H9 (cell line): ENCODE data around the gene PCDH9. TPM values are rescaled to one million over a fixed set of nuclear protein-coding genes. Genes with fewer than 3 reads are reported as not detected.

Experiments used
- DNase-seq: peaks from one replicate; pipeline ENCODE4 v3.0.0-alpha.2; 2017
- H2AFZ ChIP-seq: one replicate; pipeline ENCODE4 v1.6.1; 2013; ENCODE audit warnings: mild to moderate bottlenecking, low read length, control low read depth, moderate library complexity
- H2AK5ac ChIP-seq: 2 replicates; pipeline ENCODE4 v1.6.1; 2013; ENCODE audit warnings: low read length, control low read depth, mixed read lengths; ENCODE audit not compliant: insufficient read length
- H2BK120ac ChIP-seq: one replicate; pipeline ENCODE4 v1.6.1; 2013; ENCODE audit warnings: low read depth, mild to moderate bottlenecking, low read length, control low read depth, inconsistent platforms; ENCODE audit not compliant: poor library complexity, severe bottlenecking
- H2BK12ac ChIP-seq: 2 replicates; pipeline ENCODE4 v1.6.1; 2013; ENCODE audit warnings: low read length, control low read depth, mixed read lengths, low read depth; ENCODE audit not compliant: insufficient read length
- H2BK15ac ChIP-seq: 2 replicates; pipeline ENCODE4 v1.6.1; 2013; ENCODE audit warnings: low read depth, low read length, control low read depth
- H2BK20ac ChIP-seq: one replicate; pipeline ENCODE4 v1.6.1; 2013; ENCODE audit warnings: low read depth, mild to moderate bottlenecking, low read length, control low read depth, inconsistent platforms; ENCODE audit not compliant: poor library complexity, severe bottlenecking
- H2BK5ac ChIP-seq: 2 replicates; pipeline ENCODE4 v1.6.1; 2013; ENCODE audit warnings: low read length, control low read depth, mixed read lengths; ENCODE audit not compliant: insufficient read length
- H3K14ac ChIP-seq: 2 replicates; pipeline ENCODE4 v1.6.1; 2013; ENCODE audit warnings: low read length, control low read depth; ENCODE audit not compliant: insufficient read depth
- H3K18ac ChIP-seq: 2 replicates; pipeline ENCODE4 v1.6.1; 2013; ENCODE audit warnings: low read depth, mild to moderate bottlenecking, mixed read lengths, low read length, control low read depth; ENCODE audit not compliant: insufficient read length
- H3K23ac ChIP-seq: 2 replicates; pipeline ENCODE4 v1.6.1; 2013; ENCODE audit warnings: low read length, control low read depth, mixed read lengths, low read depth; ENCODE audit not compliant: insufficient read length
- H3K23me2 ChIP-seq: 2 replicates; pipeline ENCODE4 v1.6.1; 2013; ENCODE audit warnings: low read depth, mild to moderate bottlenecking, mixed read lengths, low read length, control low read depth; ENCODE audit not compliant: insufficient read length, poor library complexity, severe bottlenecking
- H3K27ac ChIP-seq: 2 replicates; pipeline ENCODE4 v1.5.1; 2013; ENCODE audit warnings: low read length, control low read depth, mixed read lengths, low read depth; ENCODE audit not compliant: insufficient read length
- H3K27me3 ChIP-seq: 2 replicates; pipeline ENCODE4 v1.6.1; 2013; ENCODE audit warnings: low read length, control low read depth, inconsistent platforms; ENCODE audit not compliant: insufficient read depth
- H3K4ac ChIP-seq: 2 replicates; pipeline ENCODE4 v1.6.1; 2013; ENCODE audit warnings: low read depth, mild to moderate bottlenecking, control low read depth, inconsistent platforms, low read length, moderate library complexity
- H3K4me1 ChIP-seq: 2 replicates; pipeline ENCODE4 v1.6.1; 2013; ENCODE audit warnings: low read length, control low read depth, inconsistent platforms; ENCODE audit not compliant: insufficient read depth
- H3K4me2 ChIP-seq: 2 replicates; pipeline ENCODE4 v1.6.1; 2013; ENCODE audit warnings: low read length, control low read depth, mixed read lengths; ENCODE audit not compliant: insufficient read length, insufficient read depth
- H3K56ac ChIP-seq: 2 replicates; pipeline ENCODE4 v1.6.1; 2013; ENCODE audit warnings: low read depth, mild to moderate bottlenecking, mixed read lengths, low read length, control low read depth; ENCODE audit not compliant: insufficient read length
- H3K79me1 ChIP-seq: 2 replicates; pipeline ENCODE4 v1.6.1; 2013; ENCODE audit warnings: low read depth, mild to moderate bottlenecking, moderate library complexity, low read length, control low read depth, inconsistent platforms; ENCODE audit not compliant: insufficient read depth, poor library complexity, severe bottlenecking
- H3K79me2 ChIP-seq: 2 replicates; pipeline ENCODE4 v1.6.1; 2013; ENCODE audit warnings: low read length, control low read depth, inconsistent platforms; ENCODE audit not compliant: insufficient read depth
- H3K9ac ChIP-seq: 2 replicates; pipeline ENCODE4 v1.6.1; 2013; ENCODE audit warnings: low read length, control low read depth, mixed read lengths; ENCODE audit not compliant: insufficient read length; ENCODE audit errors: extremely low read depth
- H3K9me3 ChIP-seq: one replicate; pipeline ENCODE4 v1.6.1; 2013; ENCODE audit warnings: low read depth, low read length, inconsistent platforms; ENCODE audit not compliant: control insufficient read depth
- H3T11ph ChIP-seq: one replicate; pipeline ENCODE4 v1.6.1; 2013; ENCODE audit warnings: mild to moderate bottlenecking, low read length, control low read depth, inconsistent platforms
- H4K20me1 ChIP-seq: one replicate; pipeline ENCODE4 v1.6.1; 2013; ENCODE audit not compliant: control insufficient read depth, insufficient read length, insufficient read depth
- H4K5ac ChIP-seq: 2 replicates; pipeline ENCODE4 v1.6.1; 2013; ENCODE audit warnings: low read depth, mild to moderate bottlenecking, mixed read lengths, low read length, control low read depth; ENCODE audit not compliant: insufficient read length
- H4K8ac ChIP-seq: replicated peaks from 2 replicates; pipeline ENCODE4 v1.6.1; 2013; ENCODE audit warnings: low read length, control low read depth, mixed read lengths, low read depth; ENCODE audit not compliant: insufficient read length
- H4K91ac ChIP-seq: 2 replicates; pipeline ENCODE4 v1.6.1; 2013; ENCODE audit warnings: low read depth, mild to moderate bottlenecking, moderate library complexity, mixed read lengths, low read length, control low read depth; ENCODE audit not compliant: insufficient read length
- H3K27ac Mint-ChIP-seq, 3 experiments: 2 replicates in 2 of 3; 3 replicates in 1 of 3; pipeline ENCODE4 v1.8.0; 2020 to 2021; ENCODE audit warnings: mixed read lengths in 3 of 3, mild to moderate bottlenecking in 1 of 3, moderate library complexity in 1 of 3
- H3K27me3 Mint-ChIP-seq: 2 replicates; pipeline ENCODE4 v1.8.0; 2021; ENCODE audit warnings: low read depth, mild to moderate bottlenecking, moderate library complexity, mixed read lengths
- H3K36me3 Mint-ChIP-seq, 3 experiments: 2 replicates in 2 of 3; 3 replicates in 1 of 3; pipeline ENCODE4 v1.8.0; 2020 to 2021; ENCODE audit warnings: low read depth in 3 of 3, mixed read lengths in 3 of 3; ENCODE audit not compliant: insufficient read depth in 1 of 3
- H3K4me1 Mint-ChIP-seq, 2 experiments: 2 replicates each; pipeline ENCODE4 v1.8.0; 2020; ENCODE audit warnings: mixed read lengths in 2 of 2
- H3K4me3 Mint-ChIP-seq, 2 experiments: 2 replicates in 1 of 2; 3 replicates in 1 of 2; pipeline ENCODE4 v1.8.0; 2020 to 2021; ENCODE audit warnings: mild to moderate bottlenecking in 2 of 2, mixed read lengths in 2 of 2, moderate library complexity in 1 of 2
- H3K9me3 Mint-ChIP-seq, 2 experiments: 2 replicates in 1 of 2; 3 replicates in 1 of 2; pipeline ENCODE4 v1.8.0; 2020; ENCODE audit warnings: mild to moderate bottlenecking in 2 of 2, mixed read lengths in 2 of 2, moderate library complexity in 1 of 2
- WGBS: extraction: QIAGEN DNeasy Blood & Tissue Kit; methylation state at CpG from one replicate; pipeline ENCODE4 v1.1.7; 2013; ENCODE audit warnings: missing lambda C conversion rate, low lambda C conversion rate, mixed read lengths; ENCODE audit not compliant: insufficient read length; ENCODE audit errors: extremely low coverage; 5-methylcytosine and 5-hydroxymethylcytosine counted together
- total RNA-seq: library from RNA; stranded (reverse); gene quantifications from 2 replicates; pipeline ENCODE4 v1.2.1, GENCODE V29; 2021
- TF ChIP-seq, protein P1 (sequence below): fragments of 200-600 bp; sonication (generic); conservative IDR thresholded peaks from 3 replicates; pipeline ENCODE4 v1.8.0; 2021; ENCODE audit warnings: antibody characterized with exemption, mild to moderate bottlenecking

The PCDH9 gene
- total RNA-seq, 1 experiment from 2014 or later, result 0.11 TPM

DNA sequence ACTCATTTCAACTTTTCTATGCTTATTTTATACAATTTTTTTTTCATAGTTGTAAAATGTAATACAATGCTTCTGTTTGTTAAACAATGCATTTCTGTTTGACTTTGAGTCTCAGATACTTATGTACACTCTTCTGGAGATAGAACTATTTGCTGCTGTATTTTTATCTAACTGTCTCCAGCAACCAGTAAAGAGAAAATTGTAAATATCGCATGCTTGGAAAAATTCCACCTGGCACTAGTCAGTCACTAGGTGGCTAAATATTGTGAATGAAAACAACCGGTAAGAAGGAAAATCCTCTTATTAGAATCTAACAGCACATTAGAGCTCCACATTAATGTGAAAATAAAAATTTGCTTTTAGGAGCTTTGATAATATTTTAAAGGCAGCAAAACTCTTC is 876.5 kb downstream of the PCDH9 start:
- Histone ChIP-seq H3K79me1 (no peaks in the 10 kb centered on the region), H2AFZ (no peak overlapping the region), H2BK15ac (no peak overlapping the region), H2AK5ac (no peak overlapping the region), H3K23ac (no peak overlapping the region), H4K20me1 (no peaks in the 10 kb centered on the region), H3K27ac (no peak overlapping the region), H3K79me2 (no peaks in the 10 kb centered on the region), H3K14ac (no peak overlapping the region), H3K4me2 (no peak overlapping the region), H4K8ac (no peak overlapping the region), H2BK5ac (no peak overlapping the region), H2BK12ac (no peak overlapping the region), H3T11ph (no peak overlapping the region), H3K9ac (no peak overlapping the region), H3K4me1 (no peaks in the 10 kb centered on the region; the same call in 1 of the 2 replicates), H3K18ac (no peak overlapping the region), H3K56ac (no peak overlapping the region), H3K23me2 (no peaks in the 10 kb centered on the region), H4K5ac (no peak overlapping the region), H3K9me3 (no peaks in the 10 kb centered on the region), H2BK20ac (no peak overlapping the region), H2BK120ac (no peak overlapping the region), H3K27me3 (no peaks in the 10 kb centered on the region; the same call in 1 of the 2 replicates), H3K4ac (no peak overlapping the region), H4K91ac (no peak overlapping the region)
- Mint-ChIP-seq H3K4me1 (peaks cover 8 to 12% of the 10 kb centered on the region in 2 experiments; a peak in 3 of 4 replicates), H3K27ac (no peak overlapping the region), H3K27me3 (no peaks in the 10 kb centered on the region), H3K4me3 (no peak overlapping the region), H3K36me3 (no peaks in the 10 kb centered on the region), H3K9me3 (no peaks in the 10 kb centered on the region)
- TF ChIP-seq, protein P1, sequence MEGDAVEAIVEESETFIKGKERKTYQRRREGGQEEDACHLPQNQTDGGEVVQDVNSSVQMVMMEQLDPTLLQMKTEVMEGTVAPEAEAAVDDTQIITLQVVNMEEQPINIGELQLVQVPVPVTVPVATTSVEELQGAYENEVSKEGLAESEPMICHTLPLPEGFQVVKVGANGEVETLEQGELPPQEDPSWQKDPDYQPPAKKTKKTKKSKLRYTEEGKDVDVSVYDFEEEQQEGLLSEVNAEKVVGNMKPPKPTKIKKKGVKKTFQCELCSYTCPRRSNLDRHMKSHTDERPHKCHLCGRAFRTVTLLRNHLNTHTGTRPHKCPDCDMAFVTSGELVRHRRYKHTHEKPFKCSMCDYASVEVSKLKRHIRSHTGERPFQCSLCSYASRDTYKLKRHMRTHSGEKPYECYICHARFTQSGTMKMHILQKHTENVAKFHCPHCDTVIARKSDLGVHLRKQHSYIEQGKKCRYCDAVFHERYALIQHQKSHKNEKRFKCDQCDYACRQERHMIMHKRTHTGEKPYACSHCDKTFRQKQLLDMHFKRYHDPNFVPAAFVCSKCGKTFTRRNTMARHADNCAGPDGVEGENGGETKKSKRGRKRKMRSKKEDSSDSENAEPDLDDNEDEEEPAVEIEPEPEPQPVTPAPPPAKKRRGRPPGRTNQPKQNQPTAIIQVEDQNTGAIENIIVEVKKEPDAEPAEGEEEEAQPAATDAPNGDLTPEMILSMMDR, result 0 out of 3 replicates have a peak, but pooled peaks have one; percentile 15
- no peak for DNase-seq
- no CpG with 5 or more reads among the region's 2 CpGs for WGBS
